GM10847 (cell line): ENCODE results near the gene PAPPA.

ENCODE experiments used
- POLR2A ChIP-seq: IDR thresholded peaks from 2 replicates; pipeline ENCODE4 v1.6.1; 2011; ENCODE audit not compliant: insufficient read length; ENCODE audit errors: extremely low read depth

The PAPPA gene, protein sequence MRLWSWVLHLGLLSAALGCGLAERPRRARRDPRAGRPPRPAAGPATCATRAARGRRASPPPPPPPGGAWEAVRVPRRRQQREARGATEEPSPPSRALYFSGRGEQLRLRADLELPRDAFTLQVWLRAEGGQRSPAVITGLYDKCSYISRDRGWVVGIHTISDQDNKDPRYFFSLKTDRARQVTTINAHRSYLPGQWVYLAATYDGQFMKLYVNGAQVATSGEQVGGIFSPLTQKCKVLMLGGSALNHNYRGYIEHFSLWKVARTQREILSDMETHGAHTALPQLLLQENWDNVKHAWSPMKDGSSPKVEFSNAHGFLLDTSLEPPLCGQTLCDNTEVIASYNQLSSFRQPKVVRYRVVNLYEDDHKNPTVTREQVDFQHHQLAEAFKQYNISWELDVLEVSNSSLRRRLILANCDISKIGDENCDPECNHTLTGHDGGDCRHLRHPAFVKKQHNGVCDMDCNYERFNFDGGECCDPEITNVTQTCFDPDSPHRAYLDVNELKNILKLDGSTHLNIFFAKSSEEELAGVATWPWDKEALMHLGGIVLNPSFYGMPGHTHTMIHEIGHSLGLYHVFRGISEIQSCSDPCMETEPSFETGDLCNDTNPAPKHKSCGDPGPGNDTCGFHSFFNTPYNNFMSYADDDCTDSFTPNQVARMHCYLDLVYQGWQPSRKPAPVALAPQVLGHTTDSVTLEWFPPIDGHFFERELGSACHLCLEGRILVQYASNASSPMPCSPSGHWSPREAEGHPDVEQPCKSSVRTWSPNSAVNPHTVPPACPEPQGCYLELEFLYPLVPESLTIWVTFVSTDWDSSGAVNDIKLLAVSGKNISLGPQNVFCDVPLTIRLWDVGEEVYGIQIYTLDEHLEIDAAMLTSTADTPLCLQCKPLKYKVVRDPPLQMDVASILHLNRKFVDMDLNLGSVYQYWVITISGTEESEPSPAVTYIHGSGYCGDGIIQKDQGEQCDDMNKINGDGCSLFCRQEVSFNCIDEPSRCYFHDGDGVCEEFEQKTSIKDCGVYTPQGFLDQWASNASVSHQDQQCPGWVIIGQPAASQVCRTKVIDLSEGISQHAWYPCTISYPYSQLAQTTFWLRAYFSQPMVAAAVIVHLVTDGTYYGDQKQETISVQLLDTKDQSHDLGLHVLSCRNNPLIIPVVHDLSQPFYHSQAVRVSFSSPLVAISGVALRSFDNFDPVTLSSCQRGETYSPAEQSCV (N-terminal part only)

DNA sequence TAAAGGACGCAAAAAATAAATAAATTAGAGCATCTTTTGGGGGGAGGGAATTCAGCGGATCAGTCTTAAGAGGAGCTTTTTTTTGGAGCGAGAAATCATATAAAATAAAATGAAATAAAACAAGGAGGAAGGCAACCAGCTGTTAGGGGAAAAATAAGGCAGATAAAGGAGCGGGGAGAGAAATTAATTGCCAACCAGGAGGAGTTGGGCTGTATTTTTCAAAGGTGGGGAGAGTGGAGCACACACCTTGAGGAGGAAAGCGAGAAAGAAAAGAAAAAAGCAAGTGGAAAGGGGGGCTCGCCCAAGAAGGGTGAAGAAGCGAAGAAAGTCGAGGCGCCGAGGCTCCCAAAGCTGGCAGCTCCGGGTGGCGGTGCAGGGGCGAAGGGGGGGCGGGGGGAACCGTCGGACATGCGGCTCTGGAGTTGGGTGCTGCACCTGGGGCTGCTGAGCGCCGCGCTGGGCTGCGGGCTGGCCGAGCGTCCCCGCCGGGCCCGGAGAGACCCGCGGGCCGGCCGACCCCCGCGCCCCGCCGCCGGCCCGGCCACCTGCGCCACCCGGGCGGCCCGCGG lies at the start of gene PAPPA:
Gene PAPPA (plus strand): TSS at position 27 of the 569 bp plus-strand sequence. CDS start 382 bp downstream, at position 409.
- TF ChIP-seq POLR2A: no peak

DNA sequence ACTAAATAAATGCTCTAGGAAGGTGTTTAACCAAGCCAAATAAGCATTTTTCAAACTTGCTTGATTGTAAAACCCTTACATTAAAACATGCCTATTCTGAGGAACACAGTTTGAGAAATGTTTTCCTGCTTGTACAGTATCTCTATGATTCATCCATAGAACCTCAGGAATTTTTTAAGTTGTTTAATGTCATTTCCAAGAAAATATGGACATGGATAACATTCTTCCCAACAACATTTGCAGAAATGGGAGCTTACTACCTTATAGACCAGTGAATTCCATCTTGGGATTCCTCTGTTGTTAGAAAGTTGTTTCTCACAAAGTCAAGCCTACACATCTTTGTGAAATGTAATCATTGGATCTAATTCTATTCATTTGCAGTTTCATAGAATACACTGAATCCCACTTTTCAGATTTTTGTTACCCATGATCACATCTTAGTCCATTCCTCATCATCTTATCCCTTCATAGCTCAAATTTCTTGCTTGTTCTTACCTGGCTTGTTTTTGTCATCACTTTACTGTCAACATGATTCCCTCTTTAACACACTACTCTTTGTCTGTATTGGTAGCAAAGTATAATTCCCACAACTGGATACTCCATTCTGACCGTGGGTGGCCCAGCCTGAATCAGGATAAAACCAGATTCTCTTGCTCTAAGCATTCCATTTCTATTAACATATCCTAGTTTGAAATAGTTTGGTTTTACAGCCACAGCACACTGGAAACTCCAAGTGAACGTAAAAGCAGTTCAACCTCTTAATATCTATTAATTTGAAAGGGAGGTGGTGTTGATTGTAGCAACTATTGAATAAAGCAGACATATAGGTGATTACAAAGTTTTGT lies 49.4 kb upstream of the PAPPA start:
- TF ChIP-seq POLR2A: no peak

DNA sequence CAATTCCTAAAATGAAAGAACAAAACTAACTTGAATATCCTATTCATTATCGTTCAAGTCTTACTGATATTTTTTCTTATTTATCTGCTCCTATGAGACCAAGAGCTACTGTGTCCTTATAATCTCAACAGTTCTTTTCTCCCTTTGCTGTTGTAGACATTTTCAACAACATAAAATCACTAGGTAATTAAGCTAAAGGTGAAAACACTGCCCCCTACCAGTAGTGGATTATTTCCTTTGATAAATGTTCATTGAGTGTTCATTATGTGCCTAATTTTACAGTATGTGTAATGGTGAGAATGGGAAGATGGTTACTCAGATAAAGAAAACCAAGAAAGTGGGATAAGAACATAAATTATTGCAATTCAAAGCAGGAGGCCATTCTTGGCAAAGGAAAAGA lies 41.4 kb upstream of the PAPPA start:
- TF ChIP-seq POLR2A: no peak

DNA sequence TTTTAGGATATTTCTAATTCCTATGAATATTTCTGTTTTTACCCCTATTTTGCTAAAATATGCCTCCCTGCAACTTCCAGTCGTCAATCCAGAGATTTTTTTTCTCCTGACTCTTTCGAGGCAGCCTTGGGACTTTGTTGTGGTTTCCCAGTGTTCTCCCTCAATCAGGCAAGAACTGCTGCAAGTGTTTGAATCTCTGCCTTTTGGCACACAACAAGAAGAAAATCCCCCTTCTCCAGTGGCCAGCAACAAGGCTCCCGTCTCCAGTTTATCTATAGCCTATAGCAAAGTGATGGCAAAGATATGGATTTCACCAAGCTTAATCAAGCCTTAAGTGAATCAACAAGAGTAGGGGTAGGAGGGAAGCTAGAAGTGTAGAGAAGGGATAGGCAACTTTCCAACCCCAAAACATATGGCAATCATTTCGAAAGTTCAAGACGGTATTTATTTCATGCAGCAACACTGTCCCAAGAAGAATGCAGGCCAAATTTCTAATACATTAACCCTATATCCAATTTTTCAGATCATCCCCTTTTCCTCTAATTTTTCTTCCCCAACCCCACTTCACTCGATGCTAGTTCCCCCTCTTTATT lies 37.7 kb upstream of the PAPPA start:
- no peak for TF ChIP-seq POLR2A

DNA sequence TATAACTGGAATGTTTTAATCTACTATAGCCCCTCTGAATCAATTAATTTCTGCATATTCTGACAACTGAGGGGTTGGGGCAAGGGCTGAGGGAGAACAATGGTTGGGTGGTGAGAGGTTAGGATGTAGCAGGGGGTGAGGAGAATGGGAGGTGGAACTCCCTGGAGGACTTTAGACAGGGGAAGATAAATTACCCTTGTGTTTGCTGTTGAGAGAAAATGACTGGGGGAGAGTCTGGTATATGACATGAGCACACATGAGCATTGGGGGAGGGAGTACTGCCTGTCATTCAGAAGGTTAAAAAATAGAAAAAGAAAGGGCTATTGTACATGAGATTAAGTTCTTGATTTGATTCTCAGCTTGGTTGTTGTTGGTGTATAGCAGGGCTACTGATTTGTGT lies 37.2 kb upstream of the PAPPA start:
- no peak for TF ChIP-seq POLR2A

DNA sequence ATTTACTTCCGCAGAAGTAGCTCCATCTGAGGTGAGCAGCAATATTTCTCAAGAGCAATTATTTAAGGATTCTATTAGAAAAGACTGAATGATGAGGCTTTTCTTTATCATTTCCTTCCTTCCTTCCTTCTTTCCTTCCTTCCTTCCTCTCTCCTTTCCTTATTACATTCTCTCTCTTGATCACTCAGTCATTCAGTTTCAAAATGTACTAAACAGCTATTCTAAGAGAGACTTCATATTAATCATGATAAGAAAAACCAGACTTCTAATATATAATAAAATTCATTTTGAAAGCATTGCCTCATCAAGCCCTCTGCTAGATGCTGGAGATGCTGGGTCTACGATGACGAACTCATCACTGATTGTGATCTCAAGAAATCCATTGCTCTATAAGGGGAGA lies 30.4 kb upstream of the PAPPA start:
- TF ChIP-seq POLR2A: no peak

DNA sequence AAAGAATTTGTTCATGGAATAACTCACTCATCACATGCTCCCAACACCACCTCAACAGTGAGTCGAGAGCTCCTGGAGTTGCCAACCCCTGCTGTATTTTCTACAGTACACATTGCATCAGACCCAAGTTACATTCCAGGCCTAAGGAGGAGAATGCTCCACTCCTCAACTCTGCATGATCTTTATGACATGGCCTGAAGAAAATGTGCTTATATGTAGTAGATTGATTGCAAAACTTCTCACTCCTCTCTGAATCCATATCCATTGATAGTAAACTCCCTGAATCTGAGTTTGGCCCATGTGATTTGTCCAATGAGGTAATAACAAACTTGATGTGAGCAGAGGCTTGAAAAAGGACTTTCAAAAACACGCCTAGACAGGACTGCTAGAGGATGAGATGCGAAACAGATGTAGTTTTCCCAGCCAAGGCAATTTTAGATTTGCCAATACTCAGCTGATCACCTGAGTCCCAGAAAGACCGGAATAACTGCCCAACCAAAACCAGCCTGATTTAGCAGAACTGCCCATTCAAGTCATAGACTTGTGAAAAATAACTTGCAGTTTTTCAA lies 29.0 kb upstream of the PAPPA start:
- TF ChIP-seq POLR2A: no peak

DNA sequence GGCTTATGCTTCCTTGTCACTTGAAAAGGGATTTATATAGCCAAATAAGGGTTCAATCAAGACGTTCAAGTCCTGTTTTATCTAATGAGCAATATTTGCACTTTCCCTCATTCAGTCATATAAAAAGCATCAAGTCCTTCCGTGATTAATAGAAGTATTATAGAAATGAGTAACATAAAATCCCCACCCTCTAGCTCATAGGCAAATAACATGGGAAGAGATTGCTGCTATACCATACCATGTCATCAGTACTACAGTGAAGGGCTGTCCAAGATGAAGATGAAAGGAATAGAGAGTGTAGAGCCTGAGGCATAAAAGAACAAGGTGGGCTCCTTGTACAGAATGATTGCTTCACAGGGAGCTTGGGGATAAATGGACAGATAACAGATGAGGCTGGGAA lies 20.4 kb upstream of the PAPPA start:
- TF ChIP-seq POLR2A: no peak

DNA sequence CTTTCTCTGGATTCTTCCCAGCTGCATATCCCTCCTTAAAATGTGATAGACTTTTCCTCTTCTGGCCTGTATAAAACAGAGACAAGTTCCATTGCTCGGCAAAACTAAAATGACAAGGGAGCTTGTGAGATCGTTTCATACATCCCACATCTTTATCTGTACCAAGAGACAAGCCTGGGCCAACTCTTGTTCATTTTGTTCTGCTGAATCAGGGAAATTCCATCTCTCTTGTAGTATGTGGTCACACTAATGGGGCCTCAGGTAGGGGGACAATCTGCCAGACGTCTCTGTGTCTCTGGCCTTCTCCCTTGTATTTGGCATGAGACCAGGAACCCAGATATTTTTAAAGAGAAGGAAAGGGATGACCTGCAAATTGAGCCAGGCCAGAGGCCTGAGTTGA lies 18.6 kb upstream of the PAPPA start:
- TF ChIP-seq POLR2A: no peak

DNA sequence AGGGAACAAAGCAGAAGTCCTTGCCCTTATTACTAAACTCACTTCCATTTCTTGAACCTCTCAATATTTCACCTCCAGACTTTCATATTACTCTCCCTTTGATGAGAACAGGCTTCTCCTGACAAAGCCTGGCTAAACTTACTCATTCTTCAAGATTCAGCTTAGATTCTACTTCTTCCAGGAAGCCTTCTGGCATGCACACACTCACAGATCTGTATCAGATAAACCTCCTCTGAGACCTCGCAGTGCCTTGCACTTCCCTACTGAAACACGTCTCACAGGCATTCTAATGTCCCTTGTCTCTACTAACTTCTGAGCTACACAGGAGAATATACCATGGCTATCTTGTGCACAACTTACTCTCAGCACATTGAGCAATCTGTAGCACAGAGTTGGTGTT lies 16.6 kb upstream of the PAPPA start:
- TF ChIP-seq POLR2A: no peak

DNA sequence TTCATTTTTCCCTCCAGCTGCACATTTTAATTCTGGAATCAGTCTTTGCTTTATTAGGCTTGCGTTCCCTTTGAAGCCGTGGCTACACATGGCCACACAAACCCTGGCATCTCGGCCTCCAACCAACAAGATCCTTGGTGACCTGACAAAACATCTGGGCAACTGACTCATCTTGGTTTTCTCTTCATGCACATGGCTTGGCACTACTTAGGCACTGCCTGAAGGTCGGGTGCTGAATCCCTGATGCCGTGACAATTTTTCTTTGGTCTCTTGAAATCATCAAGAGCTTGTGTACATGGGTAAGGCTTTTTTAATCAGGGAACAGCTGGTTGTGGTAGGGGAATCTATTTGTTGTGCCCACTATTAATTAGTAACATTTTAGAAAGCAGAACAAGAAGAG lies 16.0 kb upstream of the PAPPA start:
- no peak for TF ChIP-seq POLR2A

DNA sequence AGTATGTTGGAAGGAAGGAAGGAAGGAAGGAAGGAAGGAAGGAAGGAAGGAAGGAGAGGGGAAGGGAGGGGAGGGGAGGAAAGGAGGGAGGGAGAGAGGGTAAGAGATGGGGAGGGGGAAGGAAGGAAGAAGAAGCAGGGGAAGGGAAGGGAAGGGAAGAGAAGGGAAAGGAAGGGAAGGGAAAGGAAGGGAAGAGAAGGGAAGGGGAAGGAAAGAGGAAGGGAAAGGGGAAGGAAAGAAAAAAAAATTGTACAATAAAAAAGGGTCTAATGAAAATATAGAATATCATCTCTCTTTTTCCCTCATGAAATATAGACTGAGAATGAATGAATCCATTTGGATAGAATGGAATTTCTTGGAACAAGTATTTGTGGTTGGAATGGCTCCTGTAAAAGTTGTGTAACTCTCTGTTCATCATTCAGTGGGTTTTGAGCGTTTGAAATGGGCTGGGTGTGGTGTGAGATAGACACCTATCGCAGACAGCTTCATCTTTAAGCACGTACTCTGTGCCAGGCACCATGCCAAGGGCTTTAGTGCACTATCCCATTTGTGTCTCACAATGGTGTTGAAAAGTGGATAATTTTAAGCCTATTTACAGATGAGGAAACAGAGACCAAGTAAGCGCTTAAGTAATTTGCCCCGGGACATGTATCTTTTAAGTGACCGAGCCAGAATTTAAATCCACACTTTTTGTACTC lies 11.6 kb upstream of the PAPPA start:
- no peak for TF ChIP-seq POLR2A
